GM21528 (cell line): ENCODE data around the gene FARP1.

ENCODE experiments used
- ATAC-seq: cut with Tn5 transposase; IDR thresholded peaks from one replicate; pipeline ENCODE4 v1.9.1; 2021; ENCODE audit warnings: mild to moderate bottlenecking, moderate library complexity; ENCODE audit not compliant: unreplicated experiment, low FRiP score

The FARP1 gene

GRCh38 chr13:98275681-98276171 lies 132.8 kb downstream of the FARP1 start:
- no peak for ATAC-seq

DNA sequence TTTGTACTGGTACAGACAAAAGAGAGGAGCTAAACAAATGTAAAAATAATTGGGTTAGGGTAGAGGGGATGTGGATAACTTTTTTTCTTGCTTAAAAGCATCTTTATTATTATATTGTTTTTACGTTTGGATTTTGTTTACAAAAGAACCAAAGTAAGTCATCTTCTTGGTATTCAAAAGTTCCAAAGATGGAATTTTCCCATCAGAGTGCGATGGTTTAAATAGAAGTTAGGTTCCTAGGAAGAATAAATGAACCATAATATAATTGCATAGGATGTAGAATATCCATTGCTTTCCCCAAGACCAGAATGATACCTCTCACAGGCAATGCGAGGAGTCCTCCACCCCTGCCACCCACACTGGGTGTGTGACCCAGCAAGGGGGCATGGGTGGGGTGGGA lies 133.6 kb downstream of the FARP1 start:
- no peak for ATAC-seq

GRCh38 chr13:98278068-98278724 lies 135.3 kb downstream of the FARP1 start:
- no peak for ATAC-seq

GRCh38 chr13:98279473-98280175 lies 136.7 kb downstream of the FARP1 start:
- ATAC-seq, result no peak

DNA sequence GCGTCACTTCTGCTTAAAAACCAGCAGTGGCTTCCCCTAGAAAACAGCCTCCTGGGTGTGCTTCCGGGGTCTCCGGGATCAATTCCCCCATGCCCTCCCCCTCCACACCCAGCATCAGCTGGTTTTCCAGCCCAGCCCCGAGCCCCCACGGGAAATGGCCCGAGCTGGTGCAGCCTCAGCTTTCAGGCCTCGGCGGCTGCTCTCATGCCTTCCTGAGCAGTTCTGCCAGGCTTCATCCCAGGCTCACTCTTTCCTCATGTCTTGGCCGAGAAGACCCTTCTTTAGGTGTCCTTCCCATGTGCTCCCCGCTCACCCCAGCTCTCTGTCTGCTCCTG lies 137.2 kb downstream of the FARP1 start:
- ATAC-seq, result no peak

DNA sequence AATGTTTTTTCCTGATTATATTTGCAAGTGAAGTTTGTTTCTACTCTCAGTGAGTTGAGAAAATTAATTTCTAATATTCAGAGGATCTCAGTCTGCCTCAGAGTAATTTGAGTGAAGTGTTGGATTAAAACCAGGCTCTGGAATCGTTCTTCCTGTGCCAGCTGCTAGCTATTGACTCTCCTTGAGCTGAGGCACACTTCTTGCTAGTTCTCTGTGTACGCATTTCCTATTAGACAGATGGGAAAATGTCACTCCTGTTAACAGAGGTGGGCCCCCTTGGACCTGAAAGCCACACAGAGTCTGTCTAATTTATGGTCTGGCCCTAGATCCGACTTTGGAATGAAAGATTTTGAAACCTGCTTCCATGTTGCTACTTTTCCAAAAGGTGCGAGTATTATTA lies 141.8 kb downstream of the FARP1 start:
- no peak for ATAC-seq

DNA sequence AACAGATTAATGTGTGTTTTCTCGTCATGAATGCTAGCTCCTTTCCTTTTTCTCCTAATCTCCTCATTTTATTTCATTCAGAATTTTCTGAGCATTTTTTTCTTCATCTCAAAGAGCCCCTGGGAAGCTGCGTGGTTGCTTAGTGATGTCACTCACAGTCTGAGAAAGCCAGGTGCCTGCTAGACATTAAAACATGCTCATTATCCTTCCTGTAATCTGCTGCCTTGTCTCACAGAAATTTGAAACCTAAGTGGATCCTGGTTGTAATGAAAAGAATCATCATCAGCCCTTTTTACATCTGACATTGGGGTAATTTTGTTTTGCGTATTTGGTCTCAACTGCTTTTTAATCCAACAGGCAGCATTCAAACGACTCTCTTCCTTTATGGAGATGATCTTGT lies 142.4 kb downstream of the FARP1 start:
- no peak for ATAC-seq

DNA sequence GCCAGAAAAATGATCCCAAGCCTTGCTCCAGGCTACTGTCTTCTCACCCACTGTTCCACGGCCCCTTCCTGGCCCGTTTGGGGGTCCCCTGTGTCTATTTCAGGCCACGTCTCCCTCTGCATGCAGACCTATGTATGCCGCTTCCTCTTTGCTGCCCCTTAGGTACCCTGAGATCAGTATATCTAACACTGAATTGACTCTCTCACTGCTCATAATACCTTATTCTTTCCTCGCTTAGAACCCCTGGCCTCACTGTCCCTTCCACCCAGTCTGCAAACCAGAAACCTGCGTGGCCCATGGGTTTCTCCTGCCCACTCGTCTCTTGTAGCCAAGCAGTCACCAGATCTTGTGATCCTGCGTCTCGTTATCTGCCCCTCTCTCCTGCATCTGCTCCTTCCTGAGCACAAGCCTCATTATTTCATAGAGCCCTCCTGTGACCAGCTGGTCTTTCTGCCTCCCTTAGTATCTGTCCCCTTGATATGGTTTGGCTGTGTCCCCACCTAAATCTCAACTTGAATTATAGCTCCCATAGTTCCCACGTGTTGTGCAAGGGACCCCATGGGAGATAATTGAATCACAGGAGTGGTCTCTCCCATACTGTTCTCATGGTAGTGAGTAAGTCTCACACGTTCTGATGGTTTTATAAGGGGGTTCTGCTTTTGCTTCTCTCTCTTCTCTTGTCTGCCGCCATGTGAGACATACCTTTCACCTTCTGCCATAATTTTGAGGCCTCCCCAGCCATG lies 143.1 kb downstream of the FARP1 start:
- no peak for ATAC-seq

- no peak for ATAC-seq
Observed at GRCh38 chr13:98286799-98287198, 143.9 kb downstream of the FARP1 start.

DNA sequence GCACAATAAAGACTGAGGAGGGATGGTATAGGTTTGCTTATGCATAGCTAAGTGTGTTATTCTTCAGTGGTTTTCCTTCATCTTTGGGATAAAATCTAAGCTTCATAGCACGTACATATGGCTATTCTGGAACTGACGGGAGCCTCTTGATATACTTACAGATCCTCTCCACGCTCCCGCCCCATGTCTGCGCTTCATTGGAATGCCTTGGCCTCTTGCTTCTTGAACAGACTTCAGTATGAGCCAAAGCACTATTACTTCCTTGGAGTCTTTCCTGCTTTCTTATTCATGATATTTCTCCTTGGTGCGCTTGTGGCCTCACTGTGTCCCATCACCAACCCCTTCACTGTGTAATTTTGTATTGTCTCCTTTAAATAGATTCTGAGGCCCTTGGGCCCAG lies 145.3 kb downstream of the FARP1 start:
- ATAC-seq, result no peak

GRCh38 chr13:98289339-98289945 lies 146.5 kb downstream of the FARP1 start:
- no peak for ATAC-seq

GRCh38 chr13:98290261-98290660 lies 147.4 kb downstream of the FARP1 start:
- no peak for ATAC-seq

- no peak for ATAC-seq
Observed at GRCh38 chr13:98291658-98292057, 148.8 kb downstream of the FARP1 start.

DNA sequence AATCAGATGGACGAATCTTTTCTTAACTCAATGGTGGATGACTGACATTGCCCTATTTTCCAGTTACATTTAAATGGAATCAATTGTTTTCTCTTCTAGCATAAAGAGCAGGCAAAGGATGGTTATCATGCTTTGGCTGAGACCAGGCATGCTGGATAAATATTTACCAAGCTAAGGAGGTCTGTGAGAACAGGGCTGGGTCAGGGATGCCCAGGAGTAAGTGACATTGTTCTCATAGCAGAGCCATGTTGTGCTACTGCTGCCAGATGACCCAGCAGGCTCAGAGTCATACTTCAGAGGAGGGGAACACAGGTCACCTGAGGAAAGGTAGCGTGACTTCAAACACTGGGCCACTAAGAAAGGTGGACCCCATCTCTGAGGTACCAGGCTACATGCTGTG lies 150.2 kb downstream of the FARP1 start:
- ATAC-seq, result no peak

GRCh38 chr13:98293570-98294142 lies 150.8 kb downstream of the FARP1 start:
- ATAC-seq, result no peak

- ATAC-seq, result no peak
Observed at GRCh38 chr13:98295371-98295770, 152.5 kb downstream of the FARP1 start.

DNA sequence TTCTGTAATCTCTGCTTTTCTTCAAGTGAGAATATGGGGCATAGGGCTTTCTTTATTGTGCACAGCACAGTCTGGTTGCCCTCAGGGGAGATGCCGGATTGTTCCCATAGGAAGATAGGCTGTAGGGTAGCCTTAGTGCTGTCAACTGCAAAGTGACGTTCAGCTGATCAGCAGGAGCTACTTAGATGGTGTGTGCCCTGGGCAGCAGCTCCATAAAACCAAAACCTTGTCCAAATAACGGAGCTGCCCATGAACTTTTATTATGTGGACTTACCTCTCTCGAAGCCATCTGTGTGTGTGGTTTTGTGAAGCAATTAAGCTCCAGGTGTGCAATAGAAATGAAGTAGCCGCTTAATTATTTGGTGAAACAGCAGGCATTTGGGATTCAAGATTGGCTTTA lies 154.2 kb downstream of the FARP1 start:
- ATAC-seq, result no peak

DNA sequence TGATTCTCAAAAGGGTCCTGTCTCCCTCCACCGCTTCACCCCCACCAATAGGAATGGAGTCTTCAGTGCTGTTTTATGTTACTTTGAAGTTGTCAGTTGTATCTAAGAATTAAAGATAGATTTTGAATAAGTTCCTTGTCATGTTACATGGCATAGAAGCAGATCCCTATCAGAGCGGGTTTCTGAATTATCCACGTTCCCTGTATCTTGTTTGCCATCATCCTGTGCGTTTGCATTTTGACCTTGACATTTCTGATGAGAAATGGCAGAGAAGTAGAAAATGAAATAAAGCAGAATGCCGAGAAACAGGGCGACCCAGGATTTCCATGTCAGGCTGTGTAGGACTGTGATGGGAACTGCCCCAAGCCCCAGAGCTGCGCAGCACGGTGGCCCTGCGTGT lies 154.9 kb downstream of the FARP1 start:
- ATAC-seq, result no peak

GRCh38 chr13:98298599-98298998 lies 155.7 kb downstream of the FARP1 start:
- ATAC-seq, result no peak

GRCh38 chr13:98299235-98299965 lies 156.5 kb downstream of the FARP1 start:
- no peak for ATAC-seq
